ENCODE data around the gene CISD1. TPM values are rescaled to one million over a fixed set of nuclear protein-coding genes. Genes with fewer than 3 reads are reported as not detected.

CISD1 gene
- total RNA-seq, 4 donors from 2014 or later = 19.0 to 93.5 (median 50.6) TPM

GRCh38 chr10:58320351-58321049 lies 51.5 kb downstream of the CISD1 start:
- no peak overlapping the region for H3K4me3 ChIP-seq
- no peak overlapping the region for H3K27ac ChIP-seq
- DNase-seq = no peak
- H3K4me1 ChIP-seq = peaks cover 0 to 9% (median 0%) of the 10 kb centered on the region in 4 donors
- H3K27me3 ChIP-seq = no peaks in the 10 kb centered on the region
- H3K36me3 ChIP-seq = no peaks in the 10 kb centered on the region
- no peaks in the 10 kb centered on the region for H3K9me3 ChIP-seq
- TF ChIP-seq CTCF (IDR thresholded peaks at IDR 0.05) (no peak), POLR2A (IDR thresholded peaks at IDR 0.05) (no peak)

GRCh38 chr10:58322072-58322834 lies 53.3 kb downstream of the CISD1 start:
- no peak for TF ChIP-seq CTCF (IDR thresholded peaks at IDR 0.05)
- Histone ChIP-seq H3K27me3 (no peaks in the 10 kb centered on the region), H3K9me3 (no peaks in the 10 kb centered on the region), H3K36me3 (no peaks in the 10 kb centered on the region), H3K4me3 (no peak overlapping the region), H3K4me1 (peaks cover 0 to 9% (median 0%) of the 10 kb centered on the region in 4 donors), H3K27ac (no peak overlapping the region)
- DNase-seq = peak in 1 of 3 donors; percentile 54

GRCh38 chr10:58322835-58323209 lies 53.9 kb downstream of the CISD1 start:
- DNase-seq = no peak
- TF ChIP-seq POLR2A (IDR thresholded peaks at IDR 0.05) = no peak
- Histone ChIP-seq H3K27me3 (no peaks in the 10 kb centered on the region), H3K4me3 (no peak overlapping the region), H3K4me1 (peaks cover 0 to 9% (median 0%) of the 10 kb centered on the region in 4 donors), H3K36me3 (no peaks in the 10 kb centered on the region), H3K27ac (no peak overlapping the region), H3K9me3 (no peaks in the 10 kb centered on the region)

DNA sequence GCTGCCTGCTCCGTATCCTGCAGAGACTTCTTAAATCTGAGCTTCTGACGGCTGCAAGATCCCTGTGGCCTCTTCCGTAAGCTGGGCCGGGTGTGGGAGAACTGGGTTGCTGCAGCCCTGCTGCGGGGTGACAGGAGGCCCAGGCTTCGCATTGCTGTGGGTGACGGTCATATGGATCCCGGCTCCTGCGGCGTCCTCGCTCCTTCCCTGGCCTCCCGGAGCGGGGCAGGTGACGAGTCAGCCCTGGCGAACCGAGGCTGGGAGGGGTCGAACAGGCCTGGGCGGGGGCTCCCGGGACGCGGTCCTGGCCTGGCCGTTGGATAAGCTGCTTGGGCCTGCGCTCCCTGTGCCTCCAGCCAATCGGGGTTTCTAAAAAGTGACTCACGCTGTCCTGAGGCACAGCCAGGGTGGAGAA lies 58.0 kb downstream of the CISD1 start:
- no peaks in the 10 kb centered on the region for H3K36me3 ChIP-seq
- no peaks in the 10 kb centered on the region for H3K9me3 ChIP-seq
- H3K4me3 ChIP-seq = no peak overlapping the region
- TF ChIP-seq CTCF (IDR thresholded peaks at IDR 0.05) (no peak), POLR2A (IDR thresholded peaks at IDR 0.05) (no peak)
- H3K4me1 ChIP-seq = peaks cover 0 to 9% (median 0%) of the 10 kb centered on the region in 4 donors
- H3K27me3 ChIP-seq = no peaks in the 10 kb centered on the region
- no peak overlapping the region for H3K27ac ChIP-seq
- no peak for DNase-seq

GRCh38 chr10:58328233-58328632 lies 59.3 kb downstream of the CISD1 start:
- Histone ChIP-seq H3K27ac (no peak overlapping the region), H3K4me1 (peaks cover 0 to under 1% (median 0%) of the 10 kb centered on the region in 4 donors), H3K36me3 (no peaks in the 10 kb centered on the region), H3K27me3 (no peaks in the 10 kb centered on the region), H3K9me3 (no peaks in the 10 kb centered on the region), H3K4me3 (no peak overlapping the region)
- TF ChIP-seq POLR2A (IDR thresholded peaks at IDR 0.05) = no peak
- no peak for TF ChIP-seq CTCF (IDR thresholded peaks at IDR 0.05)
- DNase-seq = no peak

GRCh38 chr10:58330431-58330830 lies 61.5 kb downstream of the CISD1 start:
- H3K4me3 ChIP-seq = no peak overlapping the region
- no peak for DNase-seq
- H3K27ac ChIP-seq = no peak overlapping the region
- no peak for TF ChIP-seq POLR2A (IDR thresholded peaks at IDR 0.05)
- no peak for TF ChIP-seq CTCF (IDR thresholded peaks at IDR 0.05)
- H3K36me3 ChIP-seq = no peaks in the 10 kb centered on the region
- H3K27me3 ChIP-seq = no peaks in the 10 kb centered on the region
- no peaks in the 10 kb centered on the region for H3K4me1 ChIP-seq
- H3K9me3 ChIP-seq = no peaks in the 10 kb centered on the region

Data from Peyer's patch (tissue), 4 donors.